Mesenchymal stem cell (in vitro differentiated cells and primary cell): Measurements from ENCODE around the gene ARHGAP15.

Experiments used
- DNase-seq: peaks from one replicate; pipeline ENCODE4 v3.0.0-alpha.2; 2013
- H2AFZ ChIP-seq: one replicate; pipeline ENCODE4 v1.6.1; 2013; ENCODE audit warnings: low read depth, mild to moderate bottlenecking, control low read depth, inconsistent platforms, low read length, moderate library complexity
- H2AK5ac ChIP-seq: 2 replicates; pipeline ENCODE4 v1.6.1; 2013; ENCODE audit warnings: low read length, moderate library complexity, mild to moderate bottlenecking, inconsistent platforms; ENCODE audit not compliant: severe bottlenecking
- H2BK120ac ChIP-seq: one replicate; pipeline ENCODE4 v1.6.1; 2013; ENCODE audit warnings: low read depth, mild to moderate bottlenecking, inconsistent platforms, low read length, moderate library complexity
- H2BK12ac ChIP-seq, 2 experiments: one replicate each; pipeline ENCODE4 v1.6.1; 2013; ENCODE audit warnings: inconsistent platforms in 2 of 2, low read length in 2 of 2, mild to moderate bottlenecking in 2 of 2, moderate library complexity in 2 of 2, control low read depth in 1 of 2
- H2BK15ac ChIP-seq: one replicate; pipeline ENCODE4 v1.6.1; 2013; ENCODE audit warnings: mild to moderate bottlenecking, low read depth, inconsistent platforms; ENCODE audit not compliant: poor library complexity, severe bottlenecking
- H2BK5ac ChIP-seq: 2 replicates; pipeline ENCODE4 v1.6.1; 2013; ENCODE audit warnings: low read depth, mild to moderate bottlenecking, low read length, control low read depth, inconsistent platforms; ENCODE audit not compliant: poor library complexity, severe bottlenecking
- H3K14ac ChIP-seq, 2 experiments: one replicate each; pipeline ENCODE4 v1.6.1; 2013; ENCODE audit warnings: inconsistent platforms in 2 of 2, low read length in 2 of 2, control low read depth in 1 of 2, mild to moderate bottlenecking in 1 of 2, moderate library complexity in 1 of 2
- H3K18ac ChIP-seq, 2 experiments: one replicate each; pipeline ENCODE4 v1.6.1; 2013; ENCODE audit warnings: inconsistent platforms in 2 of 2, low read length in 2 of 2, control low read depth in 1 of 2, low read depth in 1 of 2, mild to moderate bottlenecking in 1 of 2
- H3K23ac ChIP-seq, 2 experiments: one replicate each; pipeline ENCODE4 v1.6.1; 2013; ENCODE audit warnings: inconsistent platforms in 2 of 2, low read length in 2 of 2, mild to moderate bottlenecking in 2 of 2, moderate library complexity in 2 of 2, control low read depth in 1 of 2
- H3K27ac ChIP-seq: 2 replicates; pipeline ENCODE4 v1.5.1; 2013; ENCODE audit warnings: mild to moderate bottlenecking, moderate library complexity, low read length, control low read depth, inconsistent platforms; ENCODE audit not compliant: poor library complexity, severe bottlenecking
- H3K27me3 ChIP-seq, 2 experiments: 2 replicates each; pipeline versions ENCODE4 v1.6.1 to v1.7.0; 2013; ENCODE audit warnings: low read length in 2 of 2, mild to moderate bottlenecking in 2 of 2, moderate library complexity in 2 of 2, control low read depth in 1 of 2, inconsistent platforms in 1 of 2; ENCODE audit not compliant: control insufficient read depth in 1 of 2, insufficient read depth in 1 of 2
- H3K36me3 ChIP-seq, 2 experiments: 2 replicates each; pipeline versions ENCODE4 v1.6.1 to v1.7.0; 2013; ENCODE audit warnings: low read length in 2 of 2, control low read depth in 1 of 2, inconsistent platforms in 1 of 2, low read depth in 1 of 2, mild to moderate bottlenecking in 1 of 2; ENCODE audit not compliant: insufficient read depth in 2 of 2, control insufficient read depth in 1 of 2
- H3K4ac ChIP-seq, 2 experiments: one replicate each; pipeline ENCODE4 v1.6.1; 2013; ENCODE audit warnings: inconsistent platforms in 2 of 2, low read length in 2 of 2, mild to moderate bottlenecking in 2 of 2, moderate library complexity in 2 of 2, control low read depth in 1 of 2, low read depth in 1 of 2
- H3K4me1 ChIP-seq: 2 replicates; pipeline ENCODE4 v1.6.1; 2013; ENCODE audit warnings: low read depth, low read length, control low read depth; ENCODE audit not compliant: control insufficient read depth, insufficient read depth
- H3K4me2 ChIP-seq: 2 replicates; pipeline ENCODE4 v1.6.1; 2013; ENCODE audit warnings: low read length, mild to moderate bottlenecking, inconsistent platforms; ENCODE audit not compliant: poor library complexity, severe bottlenecking
- H3K4me3 ChIP-seq, 2 experiments: 2 replicates each; pipeline versions ENCODE4 v1.5.1 to v1.7.0; 2013; ENCODE audit warnings: low read length in 2 of 2, mild to moderate bottlenecking in 2 of 2, control low read depth in 1 of 2, low read depth in 1 of 2; ENCODE audit not compliant: insufficient read depth in 1 of 2
- H3K79me1 ChIP-seq: replicated peaks from 2 replicates; pipeline ENCODE4 v1.6.1; 2013; ENCODE audit warnings: mild to moderate bottlenecking, control low read depth, low read length, inconsistent platforms; ENCODE audit not compliant: poor library complexity, severe bottlenecking
- H3K9ac ChIP-seq: 2 replicates; pipeline ENCODE4 v1.7.0; 2013; ENCODE audit warnings: mild to moderate bottlenecking, low read length, moderate library complexity
- H3K9me3 ChIP-seq: 2 replicates; pipeline ENCODE4 v1.7.0; 2013; ENCODE audit warnings: mild to moderate bottlenecking, low read length; ENCODE audit not compliant: control insufficient read depth
- H4K8ac ChIP-seq: one replicate; pipeline ENCODE4 v1.6.1; 2013; ENCODE audit warnings: inconsistent platforms, mild to moderate bottlenecking, low read length, moderate library complexity
- H4K91ac ChIP-seq: one replicate; pipeline ENCODE4 v1.6.1; 2013; ENCODE audit warnings: mild to moderate bottlenecking, low read length, inconsistent platforms
- WGBS: methylation state at CpG from one replicate; pipeline ENCODE4 v1.1.7; 2013; ENCODE audit warnings: mixed read lengths; 5-methylcytosine and 5-hydroxymethylcytosine counted together

ARHGAP15 gene

GRCh38 chr2:143726151-143726845 lies 597.1 kb downstream of the ARHGAP15 start:
- Histone ChIP-seq H2BK12ac (no peak overlapping the region), H3K79me1 (no peaks in the 10 kb centered on the region), H3K4me2 (no peak overlapping the region), H3K18ac (no peak overlapping the region), H4K91ac (no peak overlapping the region), H3K23ac (no peak overlapping the region), H3K4me3 (no peak overlapping the region), H2BK5ac (no peak overlapping the region), H2AK5ac (no peak overlapping the region), H2AFZ (no peak overlapping the region), H2BK120ac (no peak overlapping the region), H4K8ac (no peak overlapping the region), H2BK15ac (no peak overlapping the region), H3K27me3 (no peaks in the 10 kb centered on the region), H3K14ac (no peak overlapping the region), H3K4me1 (peaks cover 1% of the 10 kb centered on the region), H3K9ac (no peak overlapping the region), H3K36me3 (no peaks in the 10 kb centered on the region), H3K27ac (no peak overlapping the region), H3K9me3 (no peaks in the 10 kb centered on the region), H3K4ac (no peak overlapping the region)
- 97% methylated on average over 4 of the region's 6 CpGs for WGBS
- DNase-seq: no peak

- H2BK12ac ChIP-seq: no peak overlapping the region
- no peak overlapping the region for H3K4me2 ChIP-seq
- no peak overlapping the region for H3K4me3 ChIP-seq
- H2BK120ac ChIP-seq: no peak overlapping the region
- no peak overlapping the region for H3K18ac ChIP-seq
- no peak overlapping the region for H2BK15ac ChIP-seq
- no peaks in the 10 kb centered on the region for H3K9me3 ChIP-seq
- H4K8ac ChIP-seq: no peak overlapping the region
- H2BK5ac ChIP-seq: no peak overlapping the region
- H3K79me1 ChIP-seq: no peaks in the 10 kb centered on the region
- H4K91ac ChIP-seq: no peak overlapping the region
- H2AK5ac ChIP-seq: no peak overlapping the region
- no peaks in the 10 kb centered on the region for H3K27me3 ChIP-seq
- DNase-seq: no peak
- no peak overlapping the region for H2AFZ ChIP-seq
- H3K4ac ChIP-seq: no peak overlapping the region
- H3K9ac ChIP-seq: no peak overlapping the region
- H3K23ac ChIP-seq: no peak overlapping the region
- no peak overlapping the region for H3K27ac ChIP-seq
- H3K4me1 ChIP-seq: peaks cover 1% of the 10 kb centered on the region
- H3K36me3 ChIP-seq: no peaks in the 10 kb centered on the region
- H3K14ac ChIP-seq: no peak overlapping the region
- WGBS: 89% methylated on average over 6 of the region's 7 CpGs
Measured at GRCh38 chr2:143728498-143728897, 599.3 kb downstream of the ARHGAP15 start.

- no peak for DNase-seq
- H3K27me3 ChIP-seq: no peaks in the 10 kb centered on the region
Measured at GRCh38 chr2:143729296-143729814, 600.1 kb downstream of the ARHGAP15 start.

GRCh38 chr2:143730155-143730952 lies 601.1 kb downstream of the ARHGAP15 start:
- 92% methylated on average over 5 of the region's 6 CpGs for WGBS
- Histone ChIP-seq H2AK5ac (no peak overlapping the region), H3K18ac (no peak overlapping the region), H3K4me3 (no peak overlapping the region), H3K9ac (no peak overlapping the region), H2BK15ac (no peak overlapping the region), H3K4me1 (peaks cover 1% of the 10 kb centered on the region), H3K27ac (no peak overlapping the region), H3K36me3 (no peaks in the 10 kb centered on the region), H2BK12ac (no peak overlapping the region), H3K79me1 (no peaks in the 10 kb centered on the region), H3K4ac (no peak overlapping the region), H3K9me3 (no peaks in the 10 kb centered on the region), H4K91ac (no peak overlapping the region), H3K27me3 (no peaks in the 10 kb centered on the region), H2BK5ac (no peak overlapping the region), H4K8ac (no peak overlapping the region), H3K4me2 (no peak overlapping the region), H2BK120ac (no peak overlapping the region), H3K23ac (no peak overlapping the region), H2AFZ (no peak overlapping the region), H3K14ac (no peak overlapping the region)
- peak; percentile 46 for DNase-seq

More at GRCh38 chr2:143729296-143729814, 600.1 kb downstream of the ARHGAP15 start:
- Histone ChIP-seq H3K23ac (no peak overlapping the region), H3K14ac (no peak overlapping the region), H3K9me3 (no peaks in the 10 kb centered on the region), H3K36me3 (no peaks in the 10 kb centered on the region), H2AK5ac (no peak overlapping the region), H2BK5ac (no peak overlapping the region), H2BK120ac (no peak overlapping the region), H3K4me3 (no peak overlapping the region), H3K4ac (no peak overlapping the region), H3K4me1 (peaks cover 1% of the 10 kb centered on the region), H2AFZ (no peak overlapping the region), H4K91ac (no peak overlapping the region), H3K27ac (no peak overlapping the region), H3K9ac (no peak overlapping the region), H4K8ac (no peak overlapping the region), H3K18ac (no peak overlapping the region), H3K4me2 (no peak overlapping the region), H3K79me1 (no peaks in the 10 kb centered on the region), H2BK15ac (no peak overlapping the region), H2BK12ac (no peak overlapping the region)
- WGBS: 92% methylated on average over 1 of the region's 2 CpGs
